ENCODE data around the gene C5orf46. TPM values are rescaled to one million over a fixed set of nuclear protein-coding genes. Genes with fewer than 3 reads are reported as not detected.
A peak's percentile ranks its signal among the peaks of the same experiment; 100 is the strongest.
"Not testable (repeated sequence)": the region's sequence is repeated elsewhere in the genome, so short reads cannot be mapped to it uniquely, and the experiment has no call there.

C5orf46 gene
- total and polyA plus RNA-seq, 4 donors, result not detected

GRCh38 chr5:147954971-147955370 is 48.6 kb upstream of the C5orf46 start:
- no peaks in the 10 kb centered on the region for H3K4me1 ChIP-seq (ENCODE audit: control insufficient read depth in 4 of 4, insufficient read depth in 4 of 4, low read length in 3 of 4)
- no peaks in the 10 kb centered on the region for H3K27me3 ChIP-seq (ENCODE audit: control insufficient read depth in 4 of 4, insufficient read depth in 4 of 4, low read length in 3 of 4)
- WGBS, result 66% methylated on average over 6 of the region's 6 CpGs
- no peak for DNase-seq (ENCODE audit: low spot score)
- H3K4me3 ChIP-seq (ENCODE audit: low read depth in 1 of 3, low read length in 3 of 3), result no peak overlapping the region
- no peaks in the 10 kb centered on the region for H3K36me3 ChIP-seq (ENCODE audit: control insufficient read depth in 4 of 4, insufficient read depth in 3 of 4, low read depth in 1 of 4, low read length in 3 of 4)
- H3K9me3 ChIP-seq (ENCODE audit: control insufficient read depth in 4 of 4, low read length in 3 of 4), result no peaks in the 10 kb centered on the region
- H3K9ac ChIP-seq (ENCODE audit: low read depth in 1 of 2, low read length in 2 of 2), result no peak overlapping the region
- TF ChIP-seq RXRA (IDR thresholded peaks at IDR 0.05), result no peak
- no peak for TF ChIP-seq GABPA (IDR thresholded peaks at IDR 0.05 in 1 of 2, conservative IDR thresholded peaks at IDR 0.05 in 1 of 2)
- H3K27ac ChIP-seq (ENCODE audit: low read depth in 1 of 2, low read length in 2 of 2), result no peak overlapping the region

GRCh38 chr5:147949711-147950573 is 43.6 kb upstream of the C5orf46 start:
- Histone ChIP-seq H3K36me3 (ENCODE audit: control insufficient read depth in 4 of 4, insufficient read depth in 3 of 4, low read depth in 1 of 4, low read length in 3 of 4) (no peaks in the 10 kb centered on the region), H3K4me3 (ENCODE audit: low read depth in 1 of 3, low read length in 3 of 3) (no peak overlapping the region), H3K4me1 (ENCODE audit: control insufficient read depth in 4 of 4, insufficient read depth in 4 of 4, low read length in 3 of 4) (no peaks in the 10 kb centered on the region), H3K27ac (ENCODE audit: low read depth in 1 of 2, low read length in 2 of 2) (no peak overlapping the region), H3K9ac (ENCODE audit: low read depth in 1 of 2, low read length in 2 of 2) (no peak overlapping the region), H3K9me3 (ENCODE audit: control insufficient read depth in 4 of 4, low read length in 3 of 4) (no peaks in the 10 kb centered on the region), H3K27me3 (ENCODE audit: control insufficient read depth in 4 of 4, insufficient read depth in 4 of 4, low read length in 3 of 4) (no peaks in the 10 kb centered on the region)
- no peak for DNase-seq (ENCODE audit: low spot score)
- TF ChIP-seq RAD21 (IDR thresholded peaks at IDR 0.05) (peak; percentile 91), TAF1 (conservative IDR thresholded peaks at IDR 0.05) (no peak), CTCF (IDR thresholded peaks at IDR 0.05; ENCODE audit: low read depth, low read length, missing input control) (peak; percentile 83), GABPA (IDR thresholded peaks at IDR 0.05 in 1 of 2, conservative IDR thresholded peaks at IDR 0.05 in 1 of 2) (no peak), HNF4G (IDR thresholded peaks at IDR 0.05) (no peak), JUND (IDR thresholded peaks at IDR 0.05) (no peak), EGR1 (IDR thresholded peaks at IDR 0.05; ENCODE audit: low read depth in 2 of 2) (no peak), REST (IDR thresholded peaks at IDR 0.05) (no peak), HNF4A (conservative IDR thresholded peaks at IDR 0.05) (no peak)
- 49% methylated on average over 2 of the region's 2 CpGs for WGBS

GRCh38 chr5:147946658-147947274 is 40.4 kb upstream of the C5orf46 start:
- not testable (repeated sequence) for H3K36me3 ChIP-seq (ENCODE audit: control insufficient read depth in 4 of 4, insufficient read depth in 3 of 4, low read depth in 1 of 4, low read length in 3 of 4)

More at GRCh38 chr5:147946658-147947274, 40.4 kb upstream of the C5orf46 start:
- H3K27ac ChIP-seq (ENCODE audit: low read depth in 1 of 2, low read length in 2 of 2); H3K9ac ChIP-seq (ENCODE audit: low read depth in 1 of 2, low read length in 2 of 2); DNase-seq (ENCODE audit: low spot score); H3K4me3 ChIP-seq (ENCODE audit: low read depth in 1 of 3, low read length in 3 of 3); H3K27me3 ChIP-seq (ENCODE audit: control insufficient read depth in 4 of 4, insufficient read depth in 4 of 4, low read length in 3 of 4); H3K4me1 ChIP-seq (ENCODE audit: control insufficient read depth in 4 of 4, insufficient read depth in 4 of 4, low read length in 3 of 4); H3K9me3 ChIP-seq (ENCODE audit: control insufficient read depth in 4 of 4, low read length in 3 of 4): not testable (repeated sequence)
- WGBS, result 90% methylated on average over 25 of the region's 25 CpGs

Data from liver (tissue), 9 donors.